ENCODE results near the gene GBE1.
A peak's percentile ranks its signal among the peaks of the same experiment; 100 is the strongest.
"Not testable (repeated sequence)": the region's sequence is repeated elsewhere in the genome, so short reads cannot be mapped to it uniquely, and the experiment has no call there.

The GBE1 gene

GRCh38 chr3:81760924-81761903 is at the start of gene GBE1:
Gene GBE1 (minus strand): TSS chr3:81761645. CDS start chr3:81761517, 128 bp downstream.
- peak; percentile 96 for DNase-seq

GRCh38 chr3:81808900-81809299 is 47.5 kb upstream of the GBE1 start:
- no peak for DNase-seq

- no peak for DNase-seq
Measured at GRCh38 chr3:81799403-81799802, 38.0 kb upstream of the GBE1 start.

- no peak for DNase-seq
Measured at GRCh38 chr3:81793410-81793809, 32.0 kb upstream of the GBE1 start.

- DNase-seq, result no peak
Measured at GRCh38 chr3:81790117-81790516, 28.7 kb upstream of the GBE1 start.

GRCh38 chr3:81789691-81790090 is 28.2 kb upstream of the GBE1 start:
- peak; percentile 10 for DNase-seq

- no peak for DNase-seq
Measured at GRCh38 chr3:81788610-81789009, 27.2 kb upstream of the GBE1 start.

GRCh38 chr3:81788044-81788443 is 26.6 kb upstream of the GBE1 start:
- no peak for DNase-seq

- DNase-seq, result no peak
Measured at GRCh38 chr3:81782585-81782984, 21.1 kb upstream of the GBE1 start.

GRCh38 chr3:81778678-81779182 is 17.3 kb upstream of the GBE1 start:
- DNase-seq, result peak; percentile 19

GRCh38 chr3:81776643-81777042 is 15.2 kb upstream of the GBE1 start:
- no peak for DNase-seq

- DNase-seq, result no peak
Measured at GRCh38 chr3:81770710-81771109, 9.3 kb upstream of the GBE1 start.

- no peak for DNase-seq
Measured at GRCh38 chr3:81769299-81769698, 7.9 kb upstream of the GBE1 start.

- DNase-seq, result not testable (repeated sequence)
Measured at GRCh38 chr3:81767250-81767859, 5.9 kb upstream of the GBE1 start.

- DNase-seq, result no peak
Measured at GRCh38 chr3:81765400-81765799, 4.0 kb upstream of the GBE1 start.

- no peak for DNase-seq
Measured at GRCh38 chr3:81764665-81765064, 3.2 kb upstream of the GBE1 start.

- DNase-seq, result peak; percentile 45
Measured at GRCh38 chr3:81764002-81764401, 2.6 kb upstream of the GBE1 start.

GRCh38 chr3:81763001-81763400 is 1.6 kb upstream of the GBE1 start:
- DNase-seq, result no peak

GRCh38 chr3:81761904-81762580 is 597 bp upstream of the GBE1 start:
- DNase-seq, result no peak

- no peak for DNase-seq
Measured at GRCh38 chr3:81760215-81760614, 1.2 kb downstream of the GBE1 start.

- not testable (repeated sequence) for DNase-seq
Measured at GRCh38 chr3:81758771-81759170, 2.7 kb downstream of the GBE1 start.

- no peak for DNase-seq
Measured at GRCh38 chr3:81758275-81758674, 3.2 kb downstream of the GBE1 start.

- DNase-seq, result no peak
Measured at GRCh38 chr3:81753416-81754027, 7.9 kb downstream of the GBE1 start.
